Right ventricle myocardium superior (tissue), 1 donor: ENCODE data around the gene CACNA1D. TPM values are rescaled to one million over a fixed set of nuclear protein-coding genes. Genes with fewer than 3 reads are reported as not detected.
A peak's percentile ranks its signal among the peaks of the same experiment; 100 is the strongest.

ENCODE experiments used
- ATAC-seq: fragments of 200-7000 bp; cut with Tn5 transposase; one replicate; pipeline ENCODE4 v1.9.1; 2020; ENCODE audit warnings: mild to moderate bottlenecking; ENCODE audit not compliant: poor library complexity
- DNase-seq: peaks from one replicate; pipeline ENCODE4 v3.0.0-alpha.2; 2020
- intact Hi-C: fragments of 100-400 bp; cut with DNase I; formaldehyde crosslinking; loops from one replicate; pipeline ENCODE4 v1.11.2; 2022
- total RNA-seq: library from RNA; stranded (reverse); fragmentation: NEBNext Ultra II Directional; extraction: Animal tissue kit (Norgen Biotek cat#: 25700); gene quantifications from one replicate; pipeline ENCODE4 v1.2.1, GENCODE V29; 2021
- donor health status: DM: no; HTN: yes; CAD: no; lungs with severe emphysema.

Gene CACNA1D
- total RNA-seq, 1 donor from 2014 or later, result 0.78 TPM

GRCh38 chr3:53518495-53518981, 24.1 kb downstream of the CACNA1D start:
- intact Hi-C loops, result no loop called here
- ATAC-seq, result peak; percentile 85

DNA sequence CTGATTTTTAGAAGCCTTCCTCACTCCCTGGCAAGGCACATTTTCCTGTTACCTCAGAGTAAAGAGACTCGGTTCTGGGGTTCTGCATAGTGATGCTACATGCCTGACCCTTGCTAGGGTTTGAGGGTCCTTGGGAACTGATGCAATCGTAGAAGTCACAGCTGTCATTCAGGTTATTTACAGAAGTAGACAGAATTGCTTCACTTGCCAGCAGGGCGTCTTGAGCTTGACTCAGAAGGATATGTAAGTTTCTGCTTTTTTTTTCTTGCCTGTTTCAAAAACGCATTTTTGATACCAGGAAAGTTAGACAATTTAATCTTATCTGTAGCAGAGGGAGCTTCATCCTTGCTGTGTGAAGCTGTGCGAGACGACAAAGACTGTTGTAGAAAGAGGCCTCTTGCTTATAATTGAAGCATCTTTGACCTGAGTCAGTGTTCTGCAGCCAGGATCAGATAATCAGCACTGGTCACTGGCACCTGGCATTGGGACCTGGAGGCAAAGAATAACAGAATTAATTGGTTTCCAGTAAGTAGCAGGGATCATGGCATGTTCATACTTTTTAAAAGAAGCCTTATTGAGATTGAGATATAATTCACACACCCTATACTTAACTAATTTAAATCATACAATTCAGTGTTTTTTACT, 24.8 kb downstream of the CACNA1D start:
- no peak for ATAC-seq
- no peak for DNase-seq
- intact Hi-C loops, result no loop called here

More at GRCh38 chr3:53518495-53518981, 24.1 kb downstream of the CACNA1D start:
- DNase-seq, result no peak

DNA sequence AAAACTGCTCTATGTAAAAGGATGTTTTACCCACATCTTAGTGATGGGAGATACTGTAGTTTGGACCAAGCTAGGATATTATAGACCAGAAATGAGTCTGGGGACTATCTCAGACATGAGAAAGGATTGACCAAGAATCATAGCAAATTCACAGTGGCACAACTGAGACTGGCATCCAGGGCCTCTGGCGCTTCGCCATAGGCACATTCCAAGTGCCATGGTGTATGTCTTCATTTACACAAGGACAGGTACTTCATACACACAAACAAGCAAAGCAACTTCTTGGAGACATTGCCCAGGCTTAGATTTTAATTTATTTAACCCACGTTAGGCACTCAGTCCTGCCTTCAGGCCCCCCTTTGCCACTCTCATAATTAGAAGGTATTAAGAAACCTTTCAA, 28.9 kb downstream of the CACNA1D start:
- DNase-seq (no peak), ATAC-seq (no peak)
- intact Hi-C loops, result no loop called here

DNA sequence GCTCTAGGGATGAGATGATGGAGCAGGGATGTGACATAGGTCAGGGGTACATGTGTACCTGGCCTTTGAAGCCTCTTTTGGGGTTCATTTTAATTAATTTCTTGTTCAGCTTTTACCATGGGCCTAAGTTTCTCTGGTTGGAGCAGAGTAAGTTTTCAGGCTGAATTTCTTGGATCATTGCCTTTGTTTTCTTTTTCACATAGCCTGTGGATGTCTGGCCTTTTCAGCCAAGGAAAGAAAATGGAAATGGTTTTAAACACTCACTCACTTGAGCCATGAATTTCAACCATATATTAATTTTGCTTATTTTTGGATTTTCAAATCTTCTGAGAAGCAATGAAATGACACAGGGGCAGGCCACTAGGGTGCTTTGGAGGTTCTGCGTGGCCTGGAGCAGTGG, 30.2 kb downstream of the CACNA1D start:
- no peak for DNase-seq
- intact Hi-C loops, result no loop called here
- ATAC-seq, result no peak

DNA sequence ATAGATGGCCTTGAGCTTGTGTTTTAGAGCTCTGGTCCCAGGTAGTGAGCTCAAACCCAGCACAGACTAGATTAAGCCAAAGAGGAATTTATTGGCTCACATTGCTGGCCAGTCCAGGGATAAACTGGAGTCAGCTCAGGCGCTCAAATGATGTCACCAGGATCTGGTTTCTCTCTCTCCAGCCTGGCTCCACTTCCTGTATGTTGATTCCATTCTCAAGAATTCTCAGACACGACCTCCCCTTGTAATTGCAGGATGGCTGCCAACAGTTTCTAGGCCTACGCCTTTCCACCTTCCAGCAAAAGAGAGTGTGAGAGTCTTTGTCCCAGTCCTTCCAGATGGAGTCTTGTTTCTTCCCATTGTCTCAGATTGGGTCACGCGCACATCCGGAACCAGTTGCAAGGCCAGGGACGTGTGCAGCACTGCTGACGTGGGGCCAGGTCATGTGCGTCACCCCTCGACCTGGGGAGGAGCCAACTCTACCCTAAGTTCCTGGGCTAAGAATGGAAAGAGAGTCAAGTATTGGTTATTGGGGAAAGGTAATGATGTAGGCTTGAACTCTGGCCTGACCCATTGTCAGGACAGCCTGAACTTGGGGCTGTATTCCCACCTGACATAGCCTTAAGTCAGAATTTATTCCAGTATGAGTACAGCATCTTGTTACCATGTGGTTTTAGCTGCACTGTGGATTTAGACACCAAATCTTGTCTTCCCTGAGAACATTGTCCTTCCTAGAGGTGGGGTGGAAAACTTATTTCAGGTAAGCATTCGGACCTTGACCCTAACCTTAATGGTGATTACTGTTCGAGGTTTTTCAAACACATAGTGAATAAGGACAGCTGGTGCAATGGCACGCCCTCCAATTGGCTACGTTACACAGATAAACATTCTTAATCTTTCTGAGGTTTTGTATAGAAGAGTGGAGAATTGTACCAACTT, 31.6 kb downstream of the CACNA1D start:
- ATAC-seq (no peak), DNase-seq (no peak)
- intact Hi-C loops, result no loop called here

DNA sequence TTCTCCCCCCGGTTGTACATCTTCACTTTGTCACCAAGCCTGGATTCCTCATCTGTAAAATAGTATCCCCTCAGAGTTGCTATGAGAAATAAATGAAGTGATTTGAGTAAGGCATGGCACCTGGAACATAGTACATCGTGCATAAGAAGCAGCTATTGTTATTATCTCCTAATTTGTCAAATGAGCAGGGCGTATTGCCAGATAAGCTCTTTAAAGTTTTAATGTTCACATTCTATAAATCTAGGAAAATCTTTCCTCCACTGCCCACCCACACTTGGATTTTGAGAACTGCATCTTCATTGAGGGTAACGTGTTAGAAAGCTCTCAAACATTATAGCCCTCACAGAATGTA, 32.3 kb downstream of the CACNA1D start:
- no peak for ATAC-seq
- intact Hi-C loops, result no loop called here
- DNase-seq, result no peak

- DNase-seq (no peak), ATAC-seq (no peak)
- intact Hi-C loops, result no loop called here
Measured at GRCh38 chr3:53530205-53530604, 35.8 kb downstream of the CACNA1D start.

- DNase-seq (no peak), ATAC-seq (no peak)
- intact Hi-C loops, result no loop called here
Measured at GRCh38 chr3:53531749-53532148, 37.3 kb downstream of the CACNA1D start.

DNA sequence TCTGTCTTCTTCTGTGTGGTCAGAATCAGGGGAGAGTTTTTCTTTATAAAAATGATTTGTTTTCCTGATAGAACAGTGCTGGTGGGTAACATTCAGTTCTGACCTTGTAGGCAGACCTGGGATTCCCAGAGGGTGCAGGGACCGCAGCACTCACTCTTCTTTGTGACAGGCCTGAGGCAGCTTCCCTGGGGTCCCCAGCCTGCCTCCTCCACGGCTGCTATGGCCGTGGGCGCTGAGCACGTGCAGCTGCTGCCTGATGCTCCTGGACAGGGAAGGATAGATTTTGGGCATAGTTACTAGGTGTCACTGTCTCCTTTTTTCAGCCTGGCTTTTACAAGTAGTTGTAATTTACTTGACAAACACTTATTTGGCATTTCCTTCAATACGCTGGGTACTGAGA, 39.1 kb downstream of the CACNA1D start:
- intact Hi-C loops, result no loop called here
- ATAC-seq, result no peak
- no peak for DNase-seq

- intact Hi-C loops, result no loop called here
- DNase-seq, result no peak
- ATAC-seq, result no peak
Measured at GRCh38 chr3:53534216-53534615, 39.8 kb downstream of the CACNA1D start.

GRCh38 chr3:53534676-53535400, 40.4 kb downstream of the CACNA1D start:
- intact Hi-C loops, result no loop called here
- DNase-seq (no peak), ATAC-seq (no peak)

DNA sequence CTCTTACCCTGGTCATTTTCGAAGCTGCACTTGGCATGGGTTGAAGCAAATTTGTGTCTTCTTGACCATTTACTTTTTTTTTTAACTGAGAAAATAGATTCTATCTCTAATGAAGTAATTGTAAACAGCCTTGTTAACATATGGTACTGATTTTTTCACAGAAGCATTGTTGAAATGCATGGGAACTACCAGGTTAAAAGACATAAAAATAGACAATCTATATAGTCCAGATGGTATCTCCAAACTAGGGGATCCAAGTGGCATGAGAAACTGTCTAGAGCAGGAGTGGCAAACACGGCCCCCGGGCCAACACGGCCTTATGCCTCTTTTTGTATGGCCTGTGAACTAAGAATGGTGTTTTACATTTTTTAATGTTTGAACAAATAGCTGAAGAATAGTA, 41.9 kb downstream of the CACNA1D start:
- ATAC-seq (no peak), DNase-seq (no peak)
- intact Hi-C loops, result no loop called here

- intact Hi-C loops, result no loop called here
- no peak for ATAC-seq
- DNase-seq, result no peak
Measured at GRCh38 chr3:53544357-53544756, 49.9 kb downstream of the CACNA1D start.

- DNase-seq (no peak), ATAC-seq (no peak)
- intact Hi-C loops, result no loop called here
Measured at GRCh38 chr3:53545310-53545995, 51.0 kb downstream of the CACNA1D start.

DNA sequence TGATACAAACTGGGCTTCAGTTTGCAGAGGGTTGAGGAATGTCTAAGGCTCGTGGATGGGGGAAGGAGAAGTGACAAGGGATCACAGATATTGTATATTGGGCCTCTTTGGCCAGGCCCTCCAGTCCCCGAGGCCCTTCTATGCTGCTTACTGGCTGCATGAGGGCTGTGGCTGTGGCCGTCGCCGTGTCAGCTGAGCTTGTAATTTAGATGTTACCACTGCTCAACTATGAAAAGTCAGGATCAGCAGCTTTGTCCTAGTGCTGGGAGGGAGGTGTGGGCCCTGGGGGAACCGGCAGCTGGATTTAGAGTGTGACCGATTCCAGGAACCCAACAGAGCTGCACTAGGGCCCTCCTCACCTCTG, 51.6 kb downstream of the CACNA1D start:
- no peak for DNase-seq
- intact Hi-C loops, result no loop called here
- no peak for ATAC-seq

DNA sequence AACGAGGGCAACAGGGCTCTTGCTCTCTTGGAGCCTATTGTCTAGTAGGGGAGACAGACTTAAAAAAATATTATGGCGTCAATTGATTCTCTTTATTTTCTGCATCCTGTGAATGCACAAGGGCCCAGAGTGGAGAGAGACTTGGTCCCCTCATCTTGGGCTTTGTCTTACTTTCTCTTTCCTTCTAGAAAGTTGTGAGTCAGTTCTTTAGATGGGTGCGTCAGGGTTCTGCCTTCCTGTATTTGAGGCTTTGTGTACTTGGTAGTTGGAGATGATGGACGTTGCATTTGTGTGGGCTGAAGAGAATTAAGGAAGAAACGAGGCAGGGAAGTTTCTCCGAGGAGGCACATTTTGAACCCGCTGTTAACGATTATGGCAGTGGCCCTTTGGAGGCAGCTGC, 52.9 kb downstream of the CACNA1D start:
- DNase-seq (no peak), ATAC-seq (no peak)
- intact Hi-C loops, result no loop called here

GRCh38 chr3:53550005-53550620, 55.7 kb downstream of the CACNA1D start:
- intact Hi-C loops, result no loop called here
- DNase-seq (no peak), ATAC-seq (peak; percentile 51)

- intact Hi-C loops, result no loop called here
- ATAC-seq, result no peak
- DNase-seq, result no peak
Measured at GRCh38 chr3:53551324-53551723, 56.9 kb downstream of the CACNA1D start.

- intact Hi-C loops, result no loop called here
- ATAC-seq (no peak), DNase-seq (no peak)
Measured at GRCh38 chr3:53552730-53553129, 58.3 kb downstream of the CACNA1D start.
